GM19035 (cell line): ENCODE measurements around the gene HEBP2.
"Not testable (repeated sequence)": the region's sequence is repeated elsewhere in the genome, so short reads cannot be mapped to it uniquely, and the experiment has no call there.

ENCODE experiments used
- ATAC-seq: cut with Tn5 transposase; IDR thresholded peaks from one replicate; pipeline ENCODE4 v1.9.1; 2021; ENCODE audit not compliant: unreplicated experiment

The HEBP2 gene

DNA sequence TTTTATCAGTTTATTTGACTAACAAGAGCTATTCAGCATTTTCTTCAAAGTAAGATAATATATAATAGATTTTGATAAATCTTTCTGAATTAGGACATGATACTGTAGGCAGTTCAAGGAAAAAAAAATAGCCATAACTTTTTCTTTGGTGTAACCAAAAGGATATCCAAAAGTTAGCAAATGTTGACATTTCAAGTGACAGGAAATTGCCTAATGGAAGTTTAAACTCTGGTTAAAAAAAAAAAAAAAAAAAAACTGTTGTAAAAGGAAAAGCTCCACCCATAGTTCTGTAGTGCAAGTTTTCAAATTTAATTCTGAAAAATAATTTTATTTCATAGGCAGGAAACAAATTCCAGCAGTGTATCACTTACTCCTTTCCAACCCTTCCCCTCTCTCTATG is 18.8 kb downstream of the HEBP2 start:
- no peak for ATAC-seq

DNA sequence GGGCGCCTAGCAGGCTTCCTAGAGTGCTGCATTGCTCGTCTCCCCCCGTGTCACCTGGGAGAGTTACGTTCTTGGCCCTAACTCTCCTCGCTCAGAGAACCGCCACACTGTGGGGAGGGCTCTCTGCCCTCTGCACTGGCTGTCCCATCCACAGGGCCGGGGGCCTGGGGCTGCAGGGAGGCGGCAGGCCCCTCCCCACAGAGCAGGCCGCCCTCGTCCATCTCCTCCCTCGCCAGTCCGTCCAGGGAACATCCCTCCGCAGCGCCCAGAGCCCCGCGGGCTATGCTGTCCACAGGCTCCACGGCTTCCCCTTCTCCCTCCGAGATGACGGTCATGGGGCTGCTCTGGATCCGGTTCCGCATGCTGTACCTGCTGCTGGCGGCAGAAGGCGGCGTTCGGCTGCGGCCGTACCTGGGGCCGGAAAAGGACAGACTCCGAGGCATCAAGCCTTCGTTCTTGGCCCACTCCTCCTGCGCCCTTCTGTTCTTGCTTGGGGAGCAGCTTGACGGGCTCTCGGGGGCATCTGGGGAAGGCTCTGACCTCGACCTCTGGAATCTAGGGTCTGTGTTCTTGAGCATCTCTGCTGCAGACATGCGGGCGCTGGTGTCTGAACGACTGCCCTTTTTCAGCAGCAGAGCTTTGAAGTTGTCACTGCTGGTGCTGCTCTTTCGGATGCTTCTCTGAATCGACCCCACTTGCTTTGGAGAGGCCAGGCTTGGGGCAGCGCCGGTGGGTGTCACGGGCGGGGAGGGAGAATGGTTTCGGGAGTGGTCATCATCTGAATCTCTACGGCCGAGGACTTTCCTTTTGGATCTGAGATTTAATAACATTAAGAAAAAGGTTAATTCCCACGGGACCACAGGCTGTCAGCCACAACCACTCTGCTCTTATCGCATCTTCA is 20.2 kb downstream of the HEBP2 start:
- ATAC-seq: no peak

DNA sequence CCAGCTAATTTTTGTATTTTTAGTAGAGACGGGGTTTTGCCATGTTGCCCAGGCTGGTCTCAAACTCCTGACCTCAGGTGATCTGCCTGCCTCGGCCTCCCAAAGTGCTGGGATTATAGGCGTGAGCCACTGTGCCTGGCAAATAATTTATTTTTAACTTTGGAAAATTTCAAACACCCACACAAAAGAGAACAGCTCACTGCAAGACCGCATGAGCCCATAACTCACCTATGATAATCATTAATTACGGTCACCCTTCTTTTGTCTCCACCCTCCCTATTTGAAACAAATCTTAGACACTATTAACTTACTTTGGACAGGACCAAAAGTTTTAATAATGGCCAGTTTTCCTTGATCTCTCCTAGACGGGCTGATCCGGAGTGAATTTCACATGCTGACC is 21.2 kb downstream of the HEBP2 start:
- ATAC-seq: not testable (repeated sequence)

DNA sequence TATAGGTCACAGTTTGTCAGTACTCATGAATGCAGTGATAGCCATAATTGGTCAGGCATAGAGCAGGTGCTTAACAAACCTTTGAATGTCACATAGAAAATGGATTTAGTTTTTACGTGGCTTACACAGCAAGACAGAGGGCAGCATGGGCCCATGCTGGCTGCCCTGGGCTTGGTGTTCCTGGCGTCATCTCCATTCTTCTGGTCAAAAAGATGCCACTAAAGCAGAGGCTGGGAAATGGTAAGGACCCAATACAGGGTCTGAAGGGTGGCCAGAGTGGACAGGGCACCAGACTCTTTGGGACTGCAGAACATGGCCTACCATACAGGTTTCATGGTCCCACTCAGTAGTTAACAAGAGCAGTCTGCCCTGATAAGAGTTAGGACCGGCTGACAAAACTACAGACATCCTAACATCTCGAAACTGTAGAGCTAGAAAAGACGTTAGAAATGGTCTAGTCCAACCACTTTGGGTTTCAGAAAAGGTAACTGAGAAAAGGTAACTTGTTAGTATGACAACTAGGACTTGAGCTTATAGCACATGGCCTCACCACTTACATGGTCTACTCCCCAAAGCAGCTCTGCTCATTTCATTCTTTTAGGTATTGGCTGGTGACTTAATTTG is 22.6 kb downstream of the HEBP2 start:
- ATAC-seq: no peak

GRCh38 chr6:138427701-138428100 is 23.7 kb downstream of the HEBP2 start:
- ATAC-seq: no peak

DNA sequence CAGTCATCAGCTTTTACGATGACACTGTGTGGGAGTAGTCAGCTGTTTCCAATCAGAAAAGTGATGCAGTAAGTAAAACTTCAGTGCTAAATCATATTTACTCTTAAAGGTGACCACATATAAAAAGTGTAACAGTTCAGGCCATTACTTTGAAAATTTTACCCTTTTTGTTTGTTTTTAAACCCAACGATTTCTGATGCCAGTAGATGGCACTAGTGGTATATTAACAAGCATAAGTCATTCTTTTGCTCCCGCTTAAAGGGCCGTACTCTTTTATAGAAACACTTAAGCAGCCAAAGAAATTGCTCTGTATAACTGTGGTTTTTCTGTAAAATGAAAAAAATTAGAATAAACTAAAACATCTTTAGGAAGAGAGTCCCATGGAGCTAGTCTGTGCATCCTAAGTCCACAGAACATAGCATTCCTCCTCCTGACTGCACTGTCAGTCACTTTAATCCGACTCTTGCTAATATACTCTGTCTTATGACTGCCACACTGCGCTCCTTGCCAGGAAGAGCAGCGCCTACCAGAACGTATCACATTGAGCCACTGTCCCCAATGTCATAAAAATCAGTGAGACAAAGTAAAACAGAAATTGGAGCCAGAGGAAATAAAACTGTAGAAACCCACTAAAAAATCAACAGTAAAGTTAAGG is 25.0 kb downstream of the HEBP2 start:
- no peak for ATAC-seq

DNA sequence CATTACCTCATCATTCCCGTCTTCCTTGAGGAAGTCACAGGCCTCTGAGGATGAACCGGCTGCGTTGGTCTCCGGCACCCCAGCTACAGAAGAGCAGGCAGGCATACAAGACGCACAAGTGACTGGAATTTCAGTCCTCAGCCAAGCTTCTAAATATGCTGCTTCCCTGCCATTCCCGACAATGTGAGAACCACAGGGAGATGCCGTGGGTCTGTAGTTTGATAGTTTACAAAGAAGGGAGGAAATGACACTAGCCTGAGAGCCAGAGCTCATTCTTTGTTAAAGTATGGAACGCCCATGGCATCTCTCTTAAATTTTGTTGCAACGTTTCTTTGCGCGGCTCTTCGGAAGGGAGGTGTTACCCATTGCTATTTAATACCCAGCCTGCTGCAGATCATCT is 25.7 kb downstream of the HEBP2 start:
- no peak for ATAC-seq

DNA sequence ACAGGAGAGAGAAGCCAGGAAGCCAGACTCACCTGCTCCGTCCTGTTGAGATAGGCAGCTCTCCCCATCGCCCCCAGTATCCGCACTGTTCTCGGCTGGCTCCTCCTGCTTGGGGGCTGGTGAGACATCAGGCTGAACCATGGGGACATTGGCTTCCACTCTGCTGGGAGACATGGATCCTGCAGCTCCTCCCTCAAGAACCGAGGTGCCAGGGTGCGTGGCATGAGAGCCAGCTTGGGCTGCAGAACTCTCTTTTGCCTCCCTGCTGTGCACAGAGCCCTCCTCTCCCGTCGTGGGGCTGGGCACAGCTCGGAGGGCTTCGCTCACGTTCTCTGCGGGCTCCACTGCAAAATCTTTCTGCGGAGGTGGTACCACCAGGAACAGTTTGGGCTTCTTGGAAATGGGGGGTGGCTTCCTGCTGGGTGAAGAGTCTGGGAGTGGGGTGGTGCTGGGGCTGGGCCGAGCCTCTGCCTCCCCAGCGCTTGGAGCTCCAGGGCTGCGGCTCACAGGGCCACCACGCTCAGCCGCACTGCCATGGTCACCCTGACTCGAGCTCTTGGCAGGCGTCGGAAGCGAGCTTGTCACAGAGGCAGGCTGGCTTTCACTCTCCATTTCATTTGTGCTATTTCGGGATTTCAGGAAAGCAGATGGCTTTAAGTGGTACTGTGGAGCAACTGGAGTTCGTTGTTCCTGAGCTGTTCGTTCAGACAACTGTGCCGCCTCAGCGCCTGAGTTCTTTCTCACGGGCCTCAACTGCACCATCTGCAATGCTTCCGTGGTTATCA is 26.5 kb downstream of the HEBP2 start:
- ATAC-seq: no peak

DNA sequence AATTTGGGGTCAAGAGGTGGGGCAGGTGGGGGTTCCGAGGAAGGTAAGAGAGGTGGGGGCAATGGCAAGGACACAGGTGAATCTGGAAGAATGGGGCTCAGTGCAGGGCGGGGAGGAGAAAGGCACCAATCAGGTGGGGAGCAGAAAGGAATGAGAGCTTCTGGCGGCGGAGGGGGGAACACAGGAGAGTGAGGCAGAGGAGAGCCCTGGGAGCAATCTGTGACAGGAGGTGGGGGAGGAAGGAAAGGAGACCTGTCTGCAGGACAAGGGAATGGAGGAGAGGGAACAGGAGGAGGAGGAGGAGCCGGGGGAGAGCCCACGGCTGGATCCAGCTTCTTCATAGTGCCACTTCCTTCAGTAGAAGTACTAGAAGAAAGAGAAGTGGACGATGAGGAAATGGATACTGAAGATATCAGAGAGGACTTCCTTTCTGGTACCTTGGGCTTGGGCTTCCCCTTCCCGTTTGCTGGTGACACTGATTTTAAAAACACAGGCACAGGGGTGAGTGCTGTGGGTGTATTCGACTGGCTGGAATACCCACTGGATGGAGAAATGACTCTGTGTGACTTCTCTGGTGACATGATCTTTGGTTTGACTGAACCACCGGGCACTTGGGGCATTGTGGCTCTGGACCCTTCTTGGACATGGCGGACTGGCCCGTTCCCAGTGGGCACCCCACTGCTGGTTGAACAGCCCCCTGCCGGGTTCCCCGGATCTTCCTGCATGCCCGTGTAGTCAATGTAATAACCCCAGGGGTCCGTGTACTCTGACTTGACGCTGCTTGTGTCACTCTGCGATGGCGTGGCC is 27.4 kb downstream of the HEBP2 start:
- no peak for ATAC-seq

GRCh38 chr6:138432063-138432356 is 28.0 kb downstream of the HEBP2 start:
- ATAC-seq: no peak

GRCh38 chr6:138434096-138434495 is 30.1 kb downstream of the HEBP2 start:
- ATAC-seq: no peak

- no peak for ATAC-seq
Measured at GRCh38 chr6:138434925-138435324, 30.9 kb downstream of the HEBP2 start.

GRCh38 chr6:138439546-138439945 is 35.5 kb downstream of the HEBP2 start:
- no peak for ATAC-seq

DNA sequence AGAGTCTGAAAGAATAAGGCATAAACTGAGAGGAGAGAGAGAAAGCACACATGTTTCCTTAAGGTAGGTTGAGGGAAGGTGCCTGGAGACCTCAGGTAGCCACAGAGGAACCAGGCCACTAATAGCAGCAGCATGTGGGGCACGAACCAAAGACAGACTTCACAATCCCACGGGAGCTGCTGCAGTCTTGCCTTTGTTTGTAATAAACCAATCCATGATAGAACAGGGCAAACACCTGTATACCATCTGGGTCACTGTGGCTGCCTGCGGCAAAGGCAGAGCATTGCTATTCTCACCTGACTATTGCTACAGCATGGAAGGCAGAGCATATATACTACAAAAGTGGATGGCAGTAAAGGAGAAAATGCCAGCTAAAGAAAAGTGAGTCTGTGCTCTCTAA is 36.3 kb downstream of the HEBP2 start:
- no peak for ATAC-seq

DNA sequence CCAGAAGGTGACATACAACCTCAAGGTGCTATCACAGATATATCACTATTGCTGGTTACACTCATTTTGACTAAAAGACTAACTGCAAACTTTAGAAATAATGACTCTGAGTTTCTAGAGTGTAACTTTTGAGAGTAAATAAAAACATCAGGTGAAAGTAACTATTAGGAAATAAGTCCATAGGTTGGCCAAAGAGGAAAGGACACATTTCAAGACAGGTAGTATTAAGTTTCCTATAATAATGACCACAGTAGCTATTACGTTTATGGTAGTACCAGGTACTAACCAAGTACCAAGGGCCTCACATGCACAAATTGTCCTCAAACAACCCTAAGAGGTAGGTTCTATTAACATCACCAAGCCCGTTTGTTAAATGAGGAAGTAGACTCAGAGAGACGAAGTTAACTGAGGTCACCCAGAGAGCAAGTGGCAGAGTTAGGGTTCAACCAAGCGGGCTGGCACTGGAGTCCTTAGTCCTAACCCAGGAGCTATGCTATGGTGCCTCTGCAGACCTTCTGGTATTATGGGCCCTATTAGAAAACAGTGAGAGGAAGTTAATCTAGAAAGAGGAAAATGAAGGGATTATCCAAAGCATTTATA is 36.8 kb downstream of the HEBP2 start:
- ATAC-seq: no peak

- ATAC-seq: no peak
Measured at GRCh38 chr6:138441965-138442364, 37.9 kb downstream of the HEBP2 start.

- ATAC-seq: no peak
Measured at GRCh38 chr6:138442663-138443062, 38.6 kb downstream of the HEBP2 start.

GRCh38 chr6:138443979-138444378 is 40.0 kb downstream of the HEBP2 start:
- no peak for ATAC-seq

DNA sequence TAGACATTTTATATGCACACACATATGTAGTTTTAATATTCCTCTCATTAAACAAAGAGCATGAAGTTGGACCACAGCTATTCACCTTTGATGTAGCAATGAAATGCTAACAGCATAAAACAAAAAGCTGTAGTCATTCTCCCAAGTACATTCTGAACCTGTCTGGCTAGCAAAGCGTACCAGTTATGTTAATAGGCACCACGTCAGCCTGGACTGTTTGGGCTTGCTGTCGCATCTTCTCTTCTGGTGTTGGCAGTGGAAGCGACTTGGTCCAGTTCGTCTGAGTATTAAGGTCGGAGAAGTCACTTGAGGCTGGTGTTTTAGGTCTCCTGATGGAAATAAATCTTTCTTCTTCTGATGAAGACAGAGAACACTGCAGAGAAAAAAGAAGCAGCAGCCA is 42.8 kb downstream of the HEBP2 start:
- no peak for ATAC-seq

GRCh38 chr6:138450445-138450844 is 46.4 kb downstream of the HEBP2 start:
- ATAC-seq: no peak
